WERI-Rb-1 (cell line): ENCODE data around the gene RABGGTB.
"Not testable (repeated sequence)": the region's sequence is repeated elsewhere in the genome, so short reads cannot be mapped to it uniquely, and the experiment has no call there.

ENCODE experiments used
- DNase-seq: peaks from one replicate; pipeline ENCODE4 v3.0.0-alpha.2; 2020
- H3K27ac ChIP-seq: fragments of 250-450 bp; sonication (Bioruptor Pico); 2 replicates; pipeline ENCODE4 v1.5.1; 2020; ENCODE audit warnings: mild to moderate bottlenecking, moderate library complexity
- H3K27me3 ChIP-seq: fragments of 250-450 bp; sonication (Bioruptor Pico); 2 replicates; pipeline ENCODE4 v1.5.1; 2021; ENCODE audit warnings: mild to moderate bottlenecking, low read depth, moderate library complexity; ENCODE audit not compliant: insufficient read depth, severe bottlenecking
- H3K36me3 ChIP-seq: fragments of 250-450 bp; sonication (Bioruptor Pico); 2 replicates; pipeline ENCODE4 v1.5.1; 2020; ENCODE audit warnings: mild to moderate bottlenecking, moderate library complexity
- H3K4me3 ChIP-seq: 2 replicates; pipeline ENCODE4 v1.5.1; 2011; ENCODE audit warnings: low read depth, mild to moderate bottlenecking, control low read depth, low read length
- H3K9me3 ChIP-seq: fragments of 250-450 bp; sonication (Bioruptor Pico); 2 replicates; pipeline ENCODE4 v1.5.1; 2021; ENCODE audit warnings: mild to moderate bottlenecking, moderate library complexity; ENCODE audit not compliant: severe bottlenecking
- TF ChIP-seq, protein P1 (sequence below): IDR thresholded peaks from 2 replicates; pipeline ENCODE4 v1.5.1; 2011; ENCODE audit warnings: low read depth, mild to moderate bottlenecking, control low read depth, inconsistent platforms, low read length

RABGGTB gene

GRCh38 chr1:75808921-75809320, 22.9 kb downstream of the RABGGTB start:
- TF ChIP-seq, protein P1, sequence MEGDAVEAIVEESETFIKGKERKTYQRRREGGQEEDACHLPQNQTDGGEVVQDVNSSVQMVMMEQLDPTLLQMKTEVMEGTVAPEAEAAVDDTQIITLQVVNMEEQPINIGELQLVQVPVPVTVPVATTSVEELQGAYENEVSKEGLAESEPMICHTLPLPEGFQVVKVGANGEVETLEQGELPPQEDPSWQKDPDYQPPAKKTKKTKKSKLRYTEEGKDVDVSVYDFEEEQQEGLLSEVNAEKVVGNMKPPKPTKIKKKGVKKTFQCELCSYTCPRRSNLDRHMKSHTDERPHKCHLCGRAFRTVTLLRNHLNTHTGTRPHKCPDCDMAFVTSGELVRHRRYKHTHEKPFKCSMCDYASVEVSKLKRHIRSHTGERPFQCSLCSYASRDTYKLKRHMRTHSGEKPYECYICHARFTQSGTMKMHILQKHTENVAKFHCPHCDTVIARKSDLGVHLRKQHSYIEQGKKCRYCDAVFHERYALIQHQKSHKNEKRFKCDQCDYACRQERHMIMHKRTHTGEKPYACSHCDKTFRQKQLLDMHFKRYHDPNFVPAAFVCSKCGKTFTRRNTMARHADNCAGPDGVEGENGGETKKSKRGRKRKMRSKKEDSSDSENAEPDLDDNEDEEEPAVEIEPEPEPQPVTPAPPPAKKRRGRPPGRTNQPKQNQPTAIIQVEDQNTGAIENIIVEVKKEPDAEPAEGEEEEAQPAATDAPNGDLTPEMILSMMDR = no peak
- H3K27ac ChIP-seq = no peak overlapping the region
- no peaks in the 10 kb centered on the region for H3K36me3 ChIP-seq

DNA sequence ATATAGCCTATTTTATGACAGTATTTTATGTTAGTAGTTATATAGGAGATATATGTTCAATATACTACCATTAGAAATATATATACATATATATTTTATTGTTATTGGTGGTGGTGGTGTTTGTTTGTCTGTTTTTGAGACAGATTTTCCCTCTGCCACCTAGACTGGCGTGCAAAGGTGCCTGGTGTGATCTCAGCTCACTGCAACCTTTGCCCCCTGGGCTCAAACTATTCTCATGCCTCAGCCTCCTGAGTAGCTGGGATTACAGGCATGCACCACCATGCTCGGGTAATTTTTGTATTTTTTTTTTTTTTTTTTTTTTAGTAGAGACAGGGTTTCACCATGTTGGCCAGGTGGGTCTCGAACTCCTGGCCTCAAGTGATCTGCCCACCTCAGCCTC, 24.1 kb downstream of the RABGGTB start:
- H3K27ac ChIP-seq, DNase-seq, H3K36me3 ChIP-seq, H3K9me3 ChIP-seq, H3K27me3 ChIP-seq, H3K4me3 ChIP-seq: not testable (repeated sequence)

More at GRCh38 chr1:75808921-75809320, 22.9 kb downstream of the RABGGTB start:
- no peak for DNase-seq
- Histone ChIP-seq H3K27me3 (no peaks in the 10 kb centered on the region), H3K4me3 (no peak overlapping the region), H3K9me3 (no peaks in the 10 kb centered on the region)

DNA sequence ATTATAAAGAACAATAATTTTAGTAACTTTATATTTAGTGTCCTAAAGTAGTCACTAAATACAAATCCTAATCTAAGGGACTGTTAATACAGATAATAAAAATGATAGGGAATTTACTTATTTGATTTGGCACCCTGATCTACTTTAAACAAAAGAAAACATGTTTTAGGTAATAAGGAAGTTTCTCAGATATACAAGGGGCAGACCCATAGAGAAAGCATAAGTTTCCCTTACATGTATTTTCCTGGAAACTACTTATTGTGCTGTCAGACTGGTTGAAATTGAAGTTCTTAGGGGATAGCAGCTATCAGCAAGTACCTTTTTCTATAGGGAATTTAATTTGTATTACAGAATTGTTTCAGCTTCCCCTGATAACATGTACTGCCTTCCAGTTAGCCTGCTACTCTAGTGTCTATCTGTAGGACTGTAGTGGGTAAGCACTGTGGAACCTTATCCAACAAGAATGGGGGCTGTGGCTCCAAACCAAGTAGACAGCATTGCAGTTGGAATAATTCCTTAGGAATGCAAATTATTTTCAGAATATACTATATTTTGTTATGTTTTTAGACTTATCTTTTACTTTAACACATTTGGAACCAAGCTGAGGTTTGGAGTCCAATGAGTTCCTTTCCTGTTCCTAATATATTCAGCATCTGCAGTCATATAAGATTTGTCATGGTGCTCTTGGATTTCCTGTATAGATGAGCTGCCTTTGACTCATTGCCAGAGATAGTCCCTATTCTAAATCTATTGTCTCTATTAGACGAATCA, 25.3 kb downstream of the RABGGTB start:
- Histone ChIP-seq H3K36me3 (no peaks in the 10 kb centered on the region), H3K4me3 (no peak overlapping the region), H3K9me3 (no peaks in the 10 kb centered on the region), H3K27ac (no peak overlapping the region), H3K27me3 (no peaks in the 10 kb centered on the region)
- no peak for DNase-seq
- TF ChIP-seq, protein P1 = no peak

DNA sequence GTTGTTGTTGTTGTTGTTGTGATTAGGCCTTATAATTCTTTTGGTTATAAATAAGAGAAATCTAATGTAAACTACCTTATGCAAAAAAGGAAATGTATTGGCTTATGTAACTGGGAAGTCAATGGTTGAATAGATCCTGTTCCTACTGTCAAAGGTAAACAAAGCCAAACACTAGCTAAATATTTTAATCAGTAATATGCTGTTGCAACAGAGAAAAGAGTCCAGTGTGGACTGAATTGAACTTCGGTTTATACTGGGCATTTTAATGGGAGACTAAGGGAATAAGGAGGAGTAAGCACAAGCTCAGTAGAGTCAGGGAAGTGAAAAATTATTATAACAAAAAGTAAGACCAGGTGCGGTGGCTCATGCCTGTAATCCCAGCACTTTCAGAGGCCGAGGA, 26.0 kb downstream of the RABGGTB start:
- no peaks in the 10 kb centered on the region for H3K9me3 ChIP-seq
- no peaks in the 10 kb centered on the region for H3K36me3 ChIP-seq
- no peak for DNase-seq
- no peak overlapping the region for H3K4me3 ChIP-seq
- no peaks in the 10 kb centered on the region for H3K27me3 ChIP-seq
- TF ChIP-seq, protein P1 = no peak
- H3K27ac ChIP-seq = no peak overlapping the region

DNA sequence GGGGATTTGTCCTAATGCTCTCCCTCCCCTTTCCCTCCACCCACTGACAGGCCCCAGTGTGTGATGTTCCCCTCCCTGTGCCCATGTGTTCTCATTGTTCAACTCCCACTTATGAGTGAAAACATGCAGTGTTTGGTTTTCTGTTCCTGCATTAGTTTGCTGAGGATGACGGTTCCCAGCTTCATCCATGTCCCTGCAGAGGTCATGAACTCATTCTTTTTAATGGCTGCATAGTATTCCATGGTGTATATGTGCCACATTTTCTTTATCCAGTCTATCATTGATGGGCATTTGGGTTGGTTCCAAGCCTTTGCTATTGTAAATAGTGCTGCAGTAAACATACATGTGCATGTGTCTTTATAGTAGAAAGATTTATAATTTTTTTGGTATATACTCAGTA, 37.5 kb downstream of the RABGGTB start:
- H3K36me3 ChIP-seq, H3K27me3 ChIP-seq, H3K27ac ChIP-seq, H3K9me3 ChIP-seq, H3K4me3 ChIP-seq, DNase-seq: not testable (repeated sequence)

DNA sequence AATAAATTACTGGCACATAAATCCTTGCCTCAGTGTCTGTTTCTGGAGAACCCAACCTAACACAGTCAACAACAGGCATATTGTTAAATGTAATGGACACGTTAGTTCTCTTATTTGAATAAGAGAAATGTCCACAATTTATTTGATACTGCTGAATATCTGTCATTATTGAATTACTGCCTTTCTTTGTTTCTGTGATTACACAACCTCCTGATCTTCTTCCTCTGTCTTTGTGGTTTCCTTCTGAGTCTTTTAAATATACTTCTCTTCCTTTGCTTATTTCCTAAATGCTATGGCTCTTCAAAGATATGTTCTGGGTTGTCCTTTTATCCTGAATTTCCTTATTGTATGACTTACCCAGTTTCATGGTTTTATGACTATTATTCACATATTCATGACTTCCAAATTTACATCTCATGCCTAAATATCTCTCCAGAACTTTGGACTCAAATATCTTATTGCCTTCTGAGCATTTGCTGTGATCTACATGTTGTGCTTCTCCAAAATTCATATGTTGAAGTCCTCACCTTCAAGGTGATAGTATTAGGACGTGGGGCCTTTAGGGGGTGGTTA, 50.6 kb downstream of the RABGGTB start:
- TF ChIP-seq, protein P1 = no peak
- no peak for DNase-seq
- Histone ChIP-seq H3K4me3 (no peak overlapping the region), H3K27ac (no peak overlapping the region), H3K36me3 (no peaks in the 10 kb centered on the region), H3K27me3 (no peaks in the 10 kb centered on the region), H3K9me3 (no peaks in the 10 kb centered on the region)

DNA sequence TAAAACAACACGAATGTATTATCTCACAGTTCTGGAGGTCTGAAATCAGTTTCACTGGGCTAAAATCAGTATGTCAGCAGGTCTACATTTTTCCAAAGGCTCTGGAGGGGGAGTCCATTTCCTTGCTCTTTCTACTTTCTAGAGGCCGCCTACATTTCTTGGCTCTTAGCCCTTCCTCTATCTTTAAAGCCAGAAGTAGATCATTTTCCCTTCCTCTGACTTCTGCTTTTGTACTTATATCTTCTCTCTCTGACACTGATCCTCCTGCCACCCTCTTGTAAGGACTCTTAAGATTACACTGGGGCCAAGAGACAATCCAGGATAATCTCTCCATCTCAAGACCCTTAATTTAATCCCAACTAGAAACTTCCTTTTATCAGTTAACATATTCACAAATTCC, 52.0 kb downstream of the RABGGTB start:
- no peak for DNase-seq
- H3K9me3 ChIP-seq = no peaks in the 10 kb centered on the region

More for the DNA sequence above, 52.0 kb downstream of the RABGGTB start:
- TF ChIP-seq, protein P1 = no peak
- no peaks in the 10 kb centered on the region for H3K27me3 ChIP-seq
- no peak overlapping the region for H3K4me3 ChIP-seq
- H3K27ac ChIP-seq = no peak overlapping the region
- H3K36me3 ChIP-seq = no peaks in the 10 kb centered on the region
